NT2/D1 (cell line): Measurements from ENCODE around the gene ABCF2.

ENCODE experiments used
- DNase-seq: peaks from one replicate; pipeline ENCODE4 v3.0.0-alpha.2; 2011; ENCODE audit warnings: low read depth, low spot score
- H3K27me3 ChIP-seq: 2 replicates; pipeline ENCODE4 v1.6.0; 2011; ENCODE audit warnings: mild to moderate bottlenecking; ENCODE audit not compliant: insufficient read length, insufficient read depth
- H3K36me3 ChIP-seq: 2 replicates; pipeline ENCODE4 v1.6.1; 2011; ENCODE audit warnings: mild to moderate bottlenecking, low read length, mixed read lengths; ENCODE audit not compliant: insufficient read depth, insufficient read length
- H3K4me1 ChIP-seq: 2 replicates; pipeline ENCODE4 v1.5.1; 2011; ENCODE audit not compliant: insufficient read depth, insufficient read length
- H3K4me3 ChIP-seq: 2 replicates; pipeline ENCODE4 v1.5.1; 2011; ENCODE audit warnings: low read depth; ENCODE audit not compliant: insufficient read length
- H3K9ac ChIP-seq: 2 replicates; pipeline ENCODE4 v1.6.0; 2011; ENCODE audit warnings: low read depth; ENCODE audit not compliant: insufficient read length
- H3K9me3 ChIP-seq: 2 replicates; pipeline ENCODE4 v1.5.1; 2011; ENCODE audit warnings: mild to moderate bottlenecking, low read length; ENCODE audit not compliant: insufficient read depth
- SUZ12 ChIP-seq: IDR thresholded peaks from 2 replicates; pipeline ENCODE4 v1.6.1; 2011; ENCODE audit not compliant: insufficient read length, insufficient read depth; ENCODE audit errors: extremely low read depth
- YY1 ChIP-seq: IDR thresholded peaks from 2 replicates; pipeline ENCODE4 v1.6.1; 2011; ENCODE audit not compliant: insufficient read length, insufficient read depth
- ZNF274 ChIP-seq: IDR thresholded peaks from 2 replicates; pipeline ENCODE4 v1.6.1; 2011; ENCODE audit warnings: mild to moderate bottlenecking, low read depth, low read length

The ABCF2 gene

GRCh38 chr7:151239837-151240459 is 12.9 kb upstream of the ABCF2 start:
- TF ChIP-seq SUZ12, result no peak
- Histone ChIP-seq H3K9me3 (no peaks in the 10 kb centered on the region), H3K4me1 (peaks cover 7% of the 10 kb centered on the region), H3K36me3 (peaks cover 53% of the 10 kb centered on the region), H3K9ac (no peak overlapping the region), H3K4me3 (no peak overlapping the region), H3K27me3 (peaks cover 6% of the 10 kb centered on the region)
- DNase-seq, result no peak

- TF ChIP-seq SUZ12, result no peak
- no peak for TF ChIP-seq ZNF274
- TF ChIP-seq YY1, result no peak
- Histone ChIP-seq H3K4me1 (peaks cover 3% of the 10 kb centered on the region), H3K9me3 (no peaks in the 10 kb centered on the region), H3K36me3 (peaks cover 61% of the 10 kb centered on the region), H3K9ac (no peak overlapping the region), H3K27me3 (no peaks in the 10 kb centered on the region), H3K4me3 (no peak overlapping the region)
- DNase-seq, result no peak
Observed at GRCh38 chr7:151238924-151239836, 12.2 kb upstream of the ABCF2 start.

- no peaks in the 10 kb centered on the region for H3K27me3 ChIP-seq
- no peak overlapping the region for H3K4me3 ChIP-seq
- no peak overlapping the region for H3K9ac ChIP-seq
- no peaks in the 10 kb centered on the region for H3K4me1 ChIP-seq
- no peaks in the 10 kb centered on the region for H3K9me3 ChIP-seq
- DNase-seq, result no peak
- no peak for TF ChIP-seq YY1
- TF ChIP-seq SUZ12, result no peak
- no peak for TF ChIP-seq ZNF274
- peaks cover 67% of the 10 kb centered on the region for H3K36me3 ChIP-seq
Observed at GRCh38 chr7:151238190-151238810, 11.3 kb upstream of the ABCF2 start.

- Histone ChIP-seq H3K9me3 (no peaks in the 10 kb centered on the region), H3K4me3 (no peak overlapping the region), H3K36me3 (peaks cover 67% of the 10 kb centered on the region), H3K27me3 (no peaks in the 10 kb centered on the region), H3K4me1 (no peaks in the 10 kb centered on the region), H3K9ac (no peak overlapping the region)
- TF ChIP-seq ZNF274 (no peak), YY1 (no peak), SUZ12 (no peak)
- no peak for DNase-seq
Observed at GRCh38 chr7:151237244-151238189, 10.5 kb upstream of the ABCF2 start.

- no peaks in the 10 kb centered on the region for H3K9me3 ChIP-seq
- TF ChIP-seq YY1 (no peak), ZNF274 (no peak), SUZ12 (no peak)
- no peaks in the 10 kb centered on the region for H3K27me3 ChIP-seq
- no peak for DNase-seq
- H3K4me1 ChIP-seq, result no peaks in the 10 kb centered on the region
- no peak overlapping the region for H3K9ac ChIP-seq
- no peak overlapping the region for H3K4me3 ChIP-seq
- H3K36me3 ChIP-seq, result peaks cover 67% of the 10 kb centered on the region
Observed at GRCh38 chr7:151236406-151236805, 9.4 kb upstream of the ABCF2 start.

GRCh38 chr7:151235091-151235787 is 8.2 kb upstream of the ABCF2 start:
- TF ChIP-seq SUZ12, result no peak
- TF ChIP-seq YY1, result no peak
- TF ChIP-seq ZNF274, result no peak
- no peak overlapping the region for H3K9ac ChIP-seq
- H3K36me3 ChIP-seq, result peaks cover 62% of the 10 kb centered on the region
- no peaks in the 10 kb centered on the region for H3K4me1 ChIP-seq
- no peaks in the 10 kb centered on the region for H3K27me3 ChIP-seq
- H3K9me3 ChIP-seq, result no peaks in the 10 kb centered on the region
- no peak overlapping the region for H3K4me3 ChIP-seq
- DNase-seq, result no peak
